ENCODE results near the gene MAMDC2.

DNA sequence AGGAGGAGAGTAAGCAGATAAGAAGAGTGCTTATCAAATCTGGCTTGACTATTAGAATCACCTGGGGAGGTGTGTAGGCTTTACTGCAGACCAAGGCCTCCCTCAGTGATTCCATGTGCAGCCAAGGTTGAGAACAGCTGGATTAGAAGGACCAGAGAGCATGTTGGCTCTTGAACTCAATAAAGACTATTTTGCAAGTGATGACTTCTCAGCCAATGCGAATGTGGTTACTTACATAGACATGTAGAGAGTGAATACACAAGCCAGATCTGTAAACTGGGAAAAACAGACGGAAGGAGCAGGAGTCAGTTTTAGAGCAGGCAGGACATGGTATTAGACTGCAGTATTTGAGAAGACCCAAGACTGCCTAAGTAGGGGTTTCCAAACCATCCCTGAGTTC lies 48.5 kb downstream of the MAMDC2 start:
- TF ChIP-seq CREB1 (IDR thresholded peaks at IDR 0.05) (no peak), POLR2A (IDR thresholded peaks at IDR 0.05; ENCODE audit: control extremely low read depth in 1 of 2, low read depth in 2 of 2, low read length in 2 of 2) (no peak), NANOG (IDR thresholded peaks at IDR 0.05; ENCODE audit: insufficient read depth, low read depth, low read length, poor library complexity, severe bottlenecking) (no peak)
- TF ChIP-seq, protein P1, sequence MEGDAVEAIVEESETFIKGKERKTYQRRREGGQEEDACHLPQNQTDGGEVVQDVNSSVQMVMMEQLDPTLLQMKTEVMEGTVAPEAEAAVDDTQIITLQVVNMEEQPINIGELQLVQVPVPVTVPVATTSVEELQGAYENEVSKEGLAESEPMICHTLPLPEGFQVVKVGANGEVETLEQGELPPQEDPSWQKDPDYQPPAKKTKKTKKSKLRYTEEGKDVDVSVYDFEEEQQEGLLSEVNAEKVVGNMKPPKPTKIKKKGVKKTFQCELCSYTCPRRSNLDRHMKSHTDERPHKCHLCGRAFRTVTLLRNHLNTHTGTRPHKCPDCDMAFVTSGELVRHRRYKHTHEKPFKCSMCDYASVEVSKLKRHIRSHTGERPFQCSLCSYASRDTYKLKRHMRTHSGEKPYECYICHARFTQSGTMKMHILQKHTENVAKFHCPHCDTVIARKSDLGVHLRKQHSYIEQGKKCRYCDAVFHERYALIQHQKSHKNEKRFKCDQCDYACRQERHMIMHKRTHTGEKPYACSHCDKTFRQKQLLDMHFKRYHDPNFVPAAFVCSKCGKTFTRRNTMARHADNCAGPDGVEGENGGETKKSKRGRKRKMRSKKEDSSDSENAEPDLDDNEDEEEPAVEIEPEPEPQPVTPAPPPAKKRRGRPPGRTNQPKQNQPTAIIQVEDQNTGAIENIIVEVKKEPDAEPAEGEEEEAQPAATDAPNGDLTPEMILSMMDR (IDR thresholded peaks at IDR 0.05; ENCODE audit: control extremely low read depth in 1 of 3, insufficient read depth in 1 of 3, low read depth in 1 of 3, low read length in 3 of 3): no peak
- TF ChIP-seq, protein P2, sequence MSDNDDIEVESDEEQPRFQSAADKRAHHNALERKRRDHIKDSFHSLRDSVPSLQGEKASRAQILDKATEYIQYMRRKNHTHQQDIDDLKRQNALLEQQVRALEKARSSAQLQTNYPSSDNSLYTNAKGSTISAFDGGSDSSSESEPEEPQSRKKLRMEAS (IDR thresholded peaks at IDR 0.05): no peak

Measured in H1 (cell line).